GM18526 (cell line): ENCODE results near the gene CHST10.

Experiments
- POLR2A ChIP-seq: IDR thresholded peaks from 3 replicates; pipeline ENCODE4 v1.6.1; 2011; ENCODE audit not compliant: insufficient read length; ENCODE audit errors: extremely low read depth

CHST10 gene

GRCh38 chr2:100416935-100417710 is at the start of gene CHST10:
CHST10 (minus strand) TSS chr2:100417668; CDS start chr2:100406675, 10,993 bp downstream.
- TF ChIP-seq POLR2A: peak; percentile 45

- TF ChIP-seq POLR2A: no peak
These were observed 43.5 kb upstream of the CHST10 start for GRCh38 chr2:100460904-100461530.

- no peak for TF ChIP-seq POLR2A
These were observed 36.4 kb upstream of the CHST10 start for GRCh38 chr2:100453853-100454252.

GRCh38 chr2:100451734-100452133 is 34.3 kb upstream of the CHST10 start:
- TF ChIP-seq POLR2A: no peak

GRCh38 chr2:100451092-100451491 is 33.6 kb upstream of the CHST10 start:
- no peak for TF ChIP-seq POLR2A

- no peak for TF ChIP-seq POLR2A
These were observed 29.2 kb upstream of the CHST10 start for GRCh38 chr2:100446696-100447095.

GRCh38 chr2:100437751-100438150 is 20.3 kb upstream of the CHST10 start:
- TF ChIP-seq POLR2A: no peak

- no peak for TF ChIP-seq POLR2A
These were observed 12.3 kb upstream of the CHST10 start for GRCh38 chr2:100429726-100430125.

- TF ChIP-seq POLR2A: no peak
These were observed 10.3 kb upstream of the CHST10 start for GRCh38 chr2:100427627-100428258.

- no peak for TF ChIP-seq POLR2A
These were observed 9.6 kb upstream of the CHST10 start for GRCh38 chr2:100427111-100427510.

- TF ChIP-seq POLR2A: no peak
These were observed 8.9 kb upstream of the CHST10 start for GRCh38 chr2:100426384-100426720.

GRCh38 chr2:100425573-100426383 is 8.3 kb upstream of the CHST10 start:
- no peak for TF ChIP-seq POLR2A

- no peak for TF ChIP-seq POLR2A
These were observed 7.6 kb upstream of the CHST10 start for GRCh38 chr2:100425107-100425506.

- no peak for TF ChIP-seq POLR2A
These were observed 6.9 kb upstream of the CHST10 start for GRCh38 chr2:100424277-100424875.

GRCh38 chr2:100423631-100424030 is 6.2 kb upstream of the CHST10 start:
- no peak for TF ChIP-seq POLR2A
